ENCODE data around the gene TNRC18.

TNRC18 gene

DNA sequence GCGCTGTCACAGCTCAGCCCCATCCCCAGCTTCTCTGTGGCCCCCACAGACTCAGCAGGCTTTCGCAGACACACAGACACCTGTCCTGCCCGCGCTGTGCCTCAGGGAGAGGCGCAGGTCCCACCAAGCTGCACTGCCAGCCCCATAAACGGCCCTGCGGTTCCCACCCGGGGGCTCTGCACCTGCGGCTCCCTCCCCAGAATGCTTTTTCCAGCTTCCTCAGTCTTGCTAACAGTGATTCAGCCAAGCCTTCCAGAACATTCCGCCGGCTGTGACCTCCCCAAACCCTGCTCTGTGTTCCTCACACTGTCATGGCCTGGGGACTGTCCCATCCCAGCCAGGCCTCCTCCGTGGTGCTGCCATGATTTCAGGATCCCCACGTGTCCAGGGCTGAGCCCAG is 27.8 kb upstream of the TNRC18 start:
- no peak for DNase-seq

DNA sequence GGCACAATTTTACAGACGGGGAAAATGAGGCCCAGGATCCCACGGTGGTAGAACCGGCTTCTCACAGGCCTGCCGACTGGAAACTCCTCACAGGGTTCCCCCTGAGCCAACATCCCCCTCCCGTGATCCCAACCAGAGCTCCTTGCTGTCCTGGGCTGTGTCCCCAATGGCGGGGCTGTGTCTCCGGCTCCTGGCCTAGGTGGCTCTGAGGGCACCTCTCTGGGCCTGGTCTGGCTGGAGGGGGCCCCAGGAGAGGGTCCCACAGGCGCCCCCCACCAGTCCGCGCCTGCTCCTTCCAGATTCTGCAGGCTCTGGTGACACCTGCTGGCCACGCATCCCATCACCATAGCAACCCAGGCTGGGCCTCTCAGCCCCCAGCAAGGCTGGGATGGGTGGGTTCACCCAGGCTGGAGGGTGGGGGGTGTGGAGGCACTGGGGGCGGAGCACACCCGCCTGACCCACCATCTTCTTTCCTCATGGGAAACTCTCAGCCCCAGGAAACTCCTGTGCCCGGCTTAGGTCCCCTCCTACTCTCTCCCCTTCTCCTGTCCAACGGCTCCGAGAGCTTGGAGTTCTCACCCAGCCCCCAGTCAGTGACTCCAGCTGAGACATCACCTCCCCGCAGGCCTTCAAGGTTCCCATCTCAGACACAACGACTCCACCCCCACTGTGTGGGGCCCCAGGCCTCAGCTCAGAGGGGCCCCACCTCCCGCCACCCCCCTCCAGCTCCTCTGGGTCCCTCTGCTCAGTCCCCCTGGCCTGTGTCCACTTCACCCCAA is 27.1 kb upstream of the TNRC18 start:
- DNase-seq: peak; percentile 35

DNA sequence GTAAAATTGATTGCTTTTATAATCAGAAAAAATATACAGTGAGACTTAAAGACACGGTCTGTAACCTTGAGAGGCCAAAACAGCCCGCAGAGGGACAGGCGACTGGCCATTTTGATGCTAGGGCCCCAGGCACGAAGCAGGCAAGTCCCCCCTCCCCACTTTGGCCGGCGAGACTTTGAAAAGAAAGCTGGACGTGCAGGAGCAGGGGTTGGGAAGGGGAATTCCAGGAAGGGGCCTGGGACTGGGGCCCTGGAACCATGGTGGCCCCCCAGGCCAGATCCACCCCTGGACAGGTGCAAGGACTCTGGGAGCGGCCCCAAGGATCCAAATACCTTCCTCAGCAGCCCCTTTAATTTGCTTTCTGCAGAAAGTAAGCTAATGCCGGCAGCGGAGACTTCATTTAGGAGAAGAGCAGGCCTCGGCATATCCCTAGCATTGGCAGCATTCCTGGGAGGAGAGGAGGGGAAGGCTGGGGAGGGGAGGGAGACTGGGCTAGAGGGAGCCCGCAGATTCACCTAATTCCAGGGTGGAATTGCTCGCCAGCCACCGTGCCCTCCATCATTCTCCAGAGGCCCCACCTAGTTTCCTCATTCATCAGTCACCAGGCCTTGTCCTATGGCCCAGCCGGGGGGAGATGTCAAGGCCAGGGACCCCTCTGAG is 24.9 kb upstream of the TNRC18 start:
- DNase-seq: no peak

DNA sequence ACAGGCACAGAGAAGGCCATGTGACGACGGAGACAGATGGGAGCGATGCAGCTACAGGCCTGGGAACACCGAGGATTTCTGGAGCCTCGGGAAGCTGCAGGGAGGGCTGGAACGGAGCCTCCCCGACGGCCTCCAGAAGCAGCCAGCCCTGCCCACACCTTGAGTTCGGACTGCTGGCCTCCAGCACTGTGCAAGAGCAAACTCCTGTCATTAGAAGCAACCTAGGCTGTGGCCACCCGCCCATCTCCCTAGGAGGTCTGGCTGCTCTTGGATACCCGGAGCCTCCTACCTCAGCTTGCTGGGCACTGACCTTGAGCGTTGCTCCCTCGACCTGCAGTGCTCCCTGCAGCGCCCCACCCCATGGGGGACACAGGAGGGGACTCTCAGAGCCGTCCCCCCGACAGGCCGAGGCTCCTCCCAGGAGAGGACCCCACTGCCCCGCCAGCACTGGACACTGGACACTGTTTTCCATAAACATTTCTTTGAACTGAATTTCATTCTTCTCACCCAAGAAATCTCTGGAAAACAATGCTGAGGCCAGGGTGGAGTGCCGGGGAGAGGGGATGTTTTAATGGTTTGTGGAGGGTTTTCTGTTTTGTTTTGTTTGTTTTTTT is 22.5 kb upstream of the TNRC18 start:
- DNase-seq: no peak

DNA sequence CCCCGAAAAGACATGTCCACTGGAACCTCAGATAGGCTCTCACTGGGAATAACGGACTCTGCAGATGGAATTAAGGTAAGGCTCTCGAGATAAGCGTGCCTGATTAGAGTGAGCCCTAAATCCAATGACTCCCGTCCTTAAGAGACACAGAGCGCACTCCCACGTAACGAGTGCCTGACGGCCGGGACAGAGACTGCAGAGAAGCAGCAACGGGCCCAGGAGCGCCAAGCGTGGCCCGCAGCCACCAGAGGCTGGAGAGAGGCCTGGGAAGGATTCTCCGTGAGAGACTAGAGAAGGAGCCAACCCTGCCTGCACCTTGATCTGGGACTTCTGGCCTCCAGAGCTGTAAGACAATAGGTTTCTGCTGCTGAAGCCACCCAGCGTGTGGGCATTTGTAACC is 20.0 kb upstream of the TNRC18 start:
- DNase-seq: no peak

DNA sequence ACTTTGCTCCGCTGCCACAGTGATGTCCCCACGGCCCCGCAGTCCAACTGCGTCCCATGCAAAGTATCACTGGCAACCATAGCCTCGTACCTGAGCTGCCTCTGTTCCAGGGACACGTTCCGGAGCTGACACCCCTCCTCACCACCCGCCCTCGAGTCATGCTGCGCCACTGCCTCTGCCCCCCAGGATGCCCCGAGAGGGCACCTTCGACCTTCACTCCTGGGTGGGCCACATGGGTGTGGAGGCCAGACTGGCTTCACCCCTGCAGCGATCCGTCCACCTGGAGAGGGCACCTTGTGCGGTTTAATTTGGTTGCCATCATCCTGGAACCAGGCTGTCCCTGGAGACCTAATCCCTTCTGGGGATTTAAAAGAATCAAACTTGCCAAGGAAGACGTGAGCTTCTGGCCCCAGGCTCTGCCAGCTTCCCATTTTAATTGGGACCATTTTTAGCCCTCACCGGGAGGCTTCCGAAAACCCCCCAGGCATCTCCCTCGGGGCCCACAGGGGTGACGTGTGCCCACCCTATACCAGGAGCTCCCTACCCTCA is 19.2 kb upstream of the TNRC18 start:
- no peak for DNase-seq

DNA sequence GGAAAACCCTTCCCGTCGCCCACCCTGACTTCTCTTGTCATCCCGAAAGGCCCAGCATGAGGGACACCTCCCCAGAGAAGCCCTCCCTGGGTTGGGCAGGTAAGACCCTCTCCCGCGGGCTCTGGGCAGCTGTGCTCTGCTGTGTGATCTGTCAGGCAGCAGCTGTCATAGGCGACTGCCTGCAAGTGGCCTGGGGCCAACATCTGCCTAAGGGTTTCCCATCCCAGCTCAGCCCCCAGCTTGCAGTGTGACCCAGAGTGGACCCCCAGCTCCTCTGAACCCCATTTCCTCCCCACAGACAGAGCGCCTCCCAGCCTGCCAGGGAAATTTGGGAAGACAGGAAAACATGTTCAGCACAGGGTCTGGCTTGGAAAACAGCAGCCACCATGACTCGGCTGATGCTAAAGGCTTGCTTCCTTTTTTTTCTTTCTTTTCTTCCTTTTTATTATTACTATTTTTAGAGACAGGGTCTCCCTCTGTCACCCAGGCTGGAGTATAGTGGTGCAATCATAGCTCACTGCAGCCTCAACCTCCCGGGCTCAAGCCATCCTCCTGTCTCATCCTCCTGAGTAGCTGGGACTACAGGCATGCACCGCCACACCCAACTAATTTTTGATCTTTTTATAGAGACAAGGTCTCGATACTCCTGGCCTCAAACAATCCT is 18.3 kb upstream of the TNRC18 start:
- no peak for DNase-seq

DNA sequence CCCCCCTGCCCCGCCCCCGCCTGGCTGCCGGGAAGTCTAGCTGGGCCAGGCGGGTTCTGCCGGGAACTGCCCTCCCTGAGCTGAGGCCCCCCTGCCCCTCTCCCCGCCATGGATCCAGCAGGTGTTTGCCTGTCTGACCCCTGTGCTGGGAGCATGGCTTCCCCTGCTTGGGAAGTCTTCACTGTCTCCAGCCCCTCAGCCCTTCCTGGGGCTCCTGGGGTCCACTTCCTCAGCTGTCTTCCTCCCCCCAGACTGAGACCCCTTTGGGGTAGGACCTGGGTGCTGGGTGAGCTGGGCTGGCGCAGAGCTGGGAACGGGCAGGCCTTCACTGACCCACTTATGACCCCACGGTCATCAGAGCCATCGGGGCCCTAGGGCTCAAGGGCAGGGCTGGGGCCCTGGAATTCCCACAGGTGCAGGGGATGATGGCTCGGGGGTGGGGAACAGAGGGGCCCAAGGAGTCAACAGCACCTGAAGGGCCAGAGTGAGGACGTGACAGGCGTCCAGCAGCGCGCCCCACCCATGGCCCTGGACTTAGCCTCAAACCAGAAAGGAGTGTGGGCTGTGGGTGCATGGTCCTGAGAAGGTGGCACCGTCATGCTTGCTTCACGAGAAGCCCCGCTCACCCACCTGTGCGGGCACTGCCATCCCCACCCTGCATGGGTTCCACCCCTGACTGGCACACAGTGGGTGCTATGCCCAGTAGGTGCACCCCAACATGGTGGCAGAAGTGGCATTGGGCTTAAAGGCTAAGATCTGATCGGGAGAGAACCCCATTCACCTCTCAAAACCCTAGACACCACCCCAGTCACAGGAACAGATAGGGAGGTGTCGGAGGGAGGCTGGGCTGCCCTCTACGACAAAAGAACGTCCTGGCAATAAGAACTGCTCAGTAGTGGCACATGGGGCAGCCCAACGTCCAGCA is 16.2 kb upstream of the TNRC18 start:
- DNase-seq: no peak

DNA sequence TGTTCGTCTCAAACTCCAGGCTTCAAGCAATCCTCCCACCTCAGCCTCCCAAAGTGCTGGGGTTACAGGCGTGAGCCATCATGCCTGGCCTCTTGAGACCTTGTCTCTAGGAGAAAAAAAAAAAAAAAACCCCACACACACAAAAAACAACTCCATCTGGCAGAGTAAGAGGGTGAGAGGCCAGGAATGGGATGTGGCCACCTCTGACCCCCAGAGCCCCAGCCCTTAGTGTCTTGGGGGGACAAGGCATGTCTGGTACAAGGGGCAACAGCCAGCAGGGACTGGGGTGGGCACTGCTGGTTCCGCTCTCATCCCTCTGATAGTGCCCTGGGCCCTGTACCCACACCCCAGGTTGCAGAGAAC is 15.6 kb upstream of the TNRC18 start:
- no peak for DNase-seq

DNA sequence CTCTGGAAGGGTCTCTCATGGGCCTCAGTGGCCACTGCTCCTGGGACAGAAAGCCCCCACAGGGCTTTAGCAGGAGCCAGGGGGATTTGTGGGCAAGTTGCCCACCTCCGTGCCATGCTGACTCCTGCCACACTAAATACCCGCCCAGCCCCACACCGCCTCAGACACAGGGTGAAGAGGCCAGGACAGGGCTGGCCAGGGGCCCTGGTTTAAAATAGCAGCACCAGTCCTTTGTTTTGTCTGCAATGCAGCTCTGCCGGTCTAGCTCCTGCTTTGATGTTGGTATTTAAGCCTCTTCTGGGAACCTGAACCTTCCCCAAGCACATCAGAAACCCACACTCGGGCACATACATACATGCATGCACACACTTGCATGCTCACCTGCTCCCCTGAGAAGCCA is 14.4 kb upstream of the TNRC18 start:
- DNase-seq: no peak

DNA sequence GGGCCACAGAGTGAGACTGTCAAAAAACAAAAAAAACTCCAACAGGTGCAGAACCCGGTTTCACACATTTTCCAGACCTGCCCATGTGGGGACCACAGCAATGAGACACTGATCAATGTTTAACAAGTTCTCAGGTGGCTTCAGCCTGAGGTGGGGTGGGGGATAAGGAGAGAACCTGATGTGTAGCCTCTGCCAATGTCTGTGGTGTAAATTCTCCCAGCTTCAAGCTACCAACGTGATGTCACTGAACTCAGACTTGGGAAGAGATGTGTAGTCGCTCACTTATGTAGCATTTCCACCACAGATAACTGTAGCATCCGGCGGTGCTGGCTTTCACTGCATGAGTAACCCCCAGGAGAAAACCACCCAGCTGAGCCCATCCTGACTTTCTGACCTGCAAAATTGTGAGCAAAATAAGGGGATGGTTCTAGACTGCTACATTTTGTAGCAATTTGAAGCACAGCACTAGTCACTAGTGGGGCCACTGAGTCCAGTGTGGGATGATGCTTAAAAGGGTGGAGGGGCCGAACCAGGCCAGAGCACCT is 13.8 kb upstream of the TNRC18 start:
- DNase-seq: no peak

DNA sequence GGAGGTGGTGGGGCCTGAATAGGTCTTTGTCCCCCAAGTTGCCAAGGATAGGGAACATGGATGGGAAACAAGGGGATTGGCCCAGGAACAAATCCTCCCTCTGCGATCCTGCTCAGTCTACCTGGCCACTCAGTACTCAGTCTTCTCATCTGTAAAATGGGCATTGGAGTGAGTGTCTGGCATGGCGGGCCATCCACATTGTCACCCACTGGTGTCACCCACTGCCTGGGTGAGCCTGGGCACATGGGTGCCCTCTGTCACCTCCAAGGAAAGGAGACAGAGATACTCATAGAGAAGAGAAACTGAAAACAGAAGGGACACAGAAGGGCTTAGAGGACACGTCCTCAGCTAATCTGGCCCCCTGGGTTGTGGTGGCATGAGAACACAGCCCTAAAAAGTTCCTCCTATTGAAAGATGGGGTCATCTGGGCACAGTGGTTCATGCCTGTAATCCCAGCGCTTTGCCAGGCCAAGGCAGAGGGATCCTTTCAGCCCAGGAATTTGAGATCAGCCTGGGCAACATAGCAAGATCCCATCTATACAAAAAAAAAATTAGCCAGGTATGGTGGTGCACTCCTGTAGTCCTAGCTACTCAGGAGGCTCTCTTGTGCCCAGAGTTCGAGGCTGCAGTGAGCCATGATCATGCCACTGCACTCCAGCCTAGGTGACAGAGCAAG is 12.5 kb upstream of the TNRC18 start:
- no peak for DNase-seq

DNA sequence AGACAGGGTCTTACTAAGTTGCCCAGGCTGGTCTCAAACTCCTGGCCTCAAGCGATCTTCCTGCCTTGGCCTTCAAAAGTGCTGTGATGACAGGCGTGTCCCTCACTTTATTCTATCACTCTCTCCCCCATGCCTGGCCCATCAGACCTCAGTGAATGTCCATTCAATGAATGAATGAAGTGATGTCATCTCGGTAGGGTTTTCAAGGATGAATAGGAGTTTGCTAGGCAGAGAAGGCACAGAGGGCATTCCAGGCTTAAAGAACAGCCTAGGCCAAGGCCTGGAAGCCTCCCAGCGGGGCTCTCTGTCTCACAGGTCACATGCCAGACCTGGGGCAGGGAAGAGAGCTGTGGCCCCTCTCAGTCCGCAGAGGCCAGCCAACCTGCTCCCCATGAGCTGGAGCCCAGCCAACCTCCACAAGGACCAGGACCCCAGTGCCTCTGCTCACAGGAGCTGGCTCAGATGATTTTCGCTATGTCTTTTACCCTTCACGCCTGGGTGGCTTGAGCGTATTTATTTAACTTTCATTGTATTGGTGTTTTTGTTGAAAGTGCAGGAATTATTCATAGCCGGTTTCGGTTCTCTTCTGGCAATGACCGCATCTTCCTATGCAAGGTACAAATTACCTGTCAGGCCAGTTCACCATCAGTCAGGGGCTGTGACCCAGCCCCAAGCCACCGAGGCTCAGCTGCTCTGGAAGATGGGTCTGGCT is 11.8 kb upstream of the TNRC18 start:
- no peak for DNase-seq

DNA sequence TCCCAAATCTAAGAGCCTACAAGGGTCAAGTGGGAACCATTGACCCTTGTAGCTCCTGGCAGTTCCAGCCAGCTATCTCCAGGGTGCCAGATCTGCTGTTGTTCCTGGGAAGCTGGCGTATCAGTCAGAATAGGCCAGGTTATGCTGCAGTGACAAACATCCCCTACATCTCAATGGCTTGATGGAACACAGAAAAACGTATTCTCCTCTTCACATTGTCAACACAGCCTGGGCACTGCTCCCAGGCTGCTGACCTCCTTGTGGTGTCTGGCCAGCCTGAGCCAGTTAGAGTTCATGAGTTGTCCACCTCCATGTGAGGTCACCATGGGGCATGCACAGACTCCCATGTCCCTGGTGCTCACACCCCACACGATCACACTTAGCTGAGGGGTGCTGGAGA is 9.5 kb upstream of the TNRC18 start:
- DNase-seq: no peak

DNA sequence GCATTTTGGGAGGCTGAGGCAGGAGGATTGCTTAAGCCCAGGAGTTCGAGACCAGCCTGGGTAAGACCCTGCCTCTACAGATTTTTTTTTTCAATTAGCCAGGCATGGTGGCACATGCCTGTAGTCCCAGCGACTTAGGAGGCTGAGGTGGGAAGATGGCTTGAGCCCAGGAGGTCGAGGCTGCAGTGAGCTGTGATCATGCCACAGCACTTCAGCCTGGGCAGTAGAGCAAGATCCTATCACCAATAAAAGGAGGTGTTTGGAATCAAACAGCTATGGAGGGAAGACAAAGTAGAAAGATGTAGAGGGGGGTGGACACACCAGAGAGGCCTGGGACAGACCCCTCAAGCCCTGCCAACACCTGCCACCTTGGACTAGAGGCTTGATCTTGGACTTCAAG is 9.1 kb upstream of the TNRC18 start:
- DNase-seq: no peak

DNA sequence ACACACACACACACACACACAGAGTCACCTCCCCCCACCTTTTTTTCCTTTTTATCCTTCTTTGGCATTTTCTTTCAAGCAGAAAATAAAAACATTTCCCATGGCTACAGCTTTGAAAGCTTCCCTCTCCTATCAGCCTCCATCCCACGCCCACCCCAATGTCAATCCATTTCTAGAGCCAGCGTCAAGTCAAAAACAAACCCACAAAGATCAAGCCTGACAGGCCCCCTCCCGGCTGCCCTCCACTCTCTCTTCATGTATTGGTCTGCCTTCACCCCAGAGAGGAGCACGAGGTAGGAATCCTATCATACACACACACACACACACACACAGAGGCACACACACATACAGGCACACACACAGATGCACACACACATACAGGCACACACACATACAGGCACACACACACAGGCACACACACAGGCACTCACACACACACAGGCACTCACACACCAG is 8.0 kb upstream of the TNRC18 start:
- DNase-seq: no peak

DNA sequence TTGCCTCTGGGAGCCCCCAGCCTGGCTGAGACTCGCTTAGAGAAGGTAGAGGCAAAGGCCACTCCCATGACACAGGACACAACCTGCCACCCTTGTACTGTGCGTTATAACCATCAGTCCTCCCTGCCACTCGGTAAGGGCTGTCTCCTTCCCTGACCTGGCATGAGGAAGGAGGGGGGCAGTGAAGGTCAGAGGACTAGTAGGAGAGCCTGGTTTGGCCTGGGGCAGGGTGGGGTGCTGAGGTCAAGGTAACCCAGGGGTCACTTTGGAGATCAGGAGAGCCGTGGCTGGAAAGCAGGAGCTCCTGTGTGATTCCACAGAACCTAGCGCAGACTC is 6.9 kb upstream of the TNRC18 start:
- DNase-seq: no peak

DNA sequence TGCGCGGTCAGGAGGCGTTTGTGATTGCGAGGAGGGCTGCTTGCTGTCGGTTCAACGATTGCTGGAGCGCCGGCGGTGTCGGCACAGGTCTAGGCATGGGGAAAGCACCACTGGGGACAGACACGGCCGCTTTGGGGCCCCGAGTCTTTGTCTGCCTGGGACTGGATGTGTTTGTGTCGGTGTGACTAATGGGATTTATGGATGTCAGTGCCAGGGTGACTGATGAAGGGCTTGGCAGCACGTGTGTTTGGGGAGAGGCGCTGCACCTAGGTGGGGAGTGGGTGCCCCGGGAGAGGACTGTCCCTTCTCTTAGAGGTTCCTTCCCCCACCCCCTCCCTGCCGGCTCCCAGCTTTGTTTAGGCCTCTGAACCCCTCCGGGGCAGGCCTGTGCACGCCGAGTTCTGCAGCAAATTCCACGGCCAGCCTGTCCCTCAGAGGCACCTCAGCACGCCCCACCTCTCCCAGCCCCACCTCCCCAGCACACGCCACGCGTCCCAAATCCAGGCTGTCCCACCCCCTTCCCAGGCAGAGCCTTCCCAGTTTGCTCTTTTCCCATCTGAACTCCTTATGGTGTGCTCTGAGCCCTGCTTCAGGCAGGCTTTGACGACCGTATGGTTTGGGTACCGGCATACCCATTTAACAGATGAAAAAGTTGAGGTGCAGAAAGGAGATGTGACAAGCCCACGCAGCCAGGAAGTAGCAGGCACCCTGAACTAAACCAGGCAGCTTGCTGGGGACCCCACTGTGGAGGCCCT is 6.4 kb upstream of the TNRC18 start:
- DNase-seq: no peak

DNA sequence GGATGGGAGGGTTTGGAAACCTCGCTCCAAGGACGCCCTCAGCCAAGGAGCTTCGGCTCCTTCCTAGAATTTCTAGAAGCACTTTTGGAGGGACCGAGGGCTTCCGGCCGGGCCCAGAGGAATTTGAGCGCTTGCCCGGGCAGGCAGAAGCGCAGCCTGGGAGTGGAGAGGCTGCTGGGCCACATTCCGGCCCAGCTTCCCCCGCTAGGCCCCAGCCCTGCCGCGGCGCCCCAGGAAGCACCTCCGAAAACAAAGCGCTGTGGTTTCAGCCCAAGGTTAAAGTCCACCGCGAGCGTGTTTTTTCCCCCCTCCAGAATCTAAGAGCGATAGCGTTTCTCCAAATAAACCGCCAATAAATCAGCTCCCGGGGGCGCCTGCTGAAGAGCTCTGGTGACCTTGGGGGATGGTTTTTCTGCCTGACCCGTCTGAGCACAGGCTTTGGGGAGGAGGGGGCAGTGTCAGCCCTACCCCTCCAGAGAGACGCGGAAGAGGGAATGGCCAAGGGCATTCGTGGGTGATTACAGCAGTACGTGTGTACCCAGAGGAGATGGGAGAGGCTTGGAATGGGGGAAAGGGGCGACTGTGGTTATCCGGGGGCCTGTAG is 5.7 kb upstream of the TNRC18 start:
- DNase-seq: no peak

Measured in NCI-H1436 (cell line).